GDM1 (cell line): ENCODE measurements around the gene SH3BP2.
A peak's percentile ranks its signal among the peaks of the same experiment; 100 is the strongest.

ENCODE experiments used
- DNase-seq: peaks from one replicate; lab custom pipeline; 2025; lab: John Stamatoyannopoulos, UW

SH3BP2 gene

DNA sequence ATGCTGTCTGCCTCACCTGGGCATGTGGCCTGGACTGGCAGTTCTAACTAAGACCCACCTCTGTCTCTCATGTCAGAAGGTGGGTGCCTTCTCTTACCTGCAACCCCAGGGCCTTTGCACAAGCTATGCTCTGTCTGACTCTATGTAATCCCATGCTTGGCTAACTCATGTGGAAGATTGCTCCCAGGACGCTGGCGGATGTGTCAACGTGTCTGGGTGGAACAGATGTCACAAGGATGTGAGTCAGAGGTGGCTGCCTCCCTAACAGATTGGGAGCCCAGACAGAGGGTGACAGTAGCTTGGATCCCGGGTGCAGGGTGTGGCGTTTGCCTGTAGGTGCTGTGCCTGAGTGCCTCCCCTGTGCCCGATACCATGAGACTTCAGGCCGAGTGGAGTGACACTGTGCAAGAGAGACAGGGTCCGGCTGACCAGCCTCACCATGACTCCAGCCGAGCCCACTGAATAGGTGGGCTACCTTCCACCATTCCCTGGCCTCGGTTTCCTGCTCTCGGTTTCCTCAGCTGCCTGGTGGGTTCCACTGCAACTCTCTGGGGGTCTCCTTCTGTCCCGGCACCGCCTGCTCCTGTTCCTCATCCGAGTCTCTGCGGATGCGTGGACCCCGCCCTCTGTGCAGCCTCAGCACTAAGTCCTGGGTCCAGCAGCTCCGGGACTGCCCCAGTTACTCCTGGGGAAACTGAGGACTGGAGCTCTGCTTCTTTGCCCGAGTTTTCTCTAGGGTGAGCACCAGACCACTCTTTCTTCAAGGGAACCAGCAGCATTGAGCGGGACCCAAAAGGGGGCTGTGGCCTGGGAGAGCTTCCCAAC lies 11.0 kb downstream of the SH3BP2 start:
- no peak for DNase-seq

DNA sequence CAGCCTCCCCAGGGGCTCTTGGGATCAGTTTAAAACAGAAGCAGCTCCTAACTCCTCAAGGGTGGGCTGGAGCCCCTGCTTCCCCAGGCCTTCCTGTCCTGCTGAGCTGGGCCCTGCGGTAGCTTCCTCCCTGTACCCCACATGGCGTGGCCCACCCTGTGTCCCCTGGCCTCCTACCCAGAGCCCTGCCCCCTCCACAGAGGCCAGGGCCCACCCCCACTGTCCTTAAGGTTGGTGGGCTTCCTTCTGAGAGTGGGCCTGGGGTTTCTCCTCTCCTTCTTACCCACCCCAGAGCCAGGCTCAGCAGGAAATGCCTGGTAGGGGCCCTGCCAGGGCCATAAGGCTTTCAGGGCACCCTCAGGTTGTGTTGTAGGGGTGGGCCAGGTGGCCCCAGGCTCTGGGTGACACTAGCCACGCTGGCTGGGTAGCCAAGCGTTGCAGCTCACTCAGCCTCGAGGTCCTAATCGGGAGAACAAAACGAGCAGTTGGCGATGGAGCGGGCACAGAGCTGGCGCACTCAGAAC lies 11.6 kb downstream of the SH3BP2 start:
- DNase-seq = no peak

DNA sequence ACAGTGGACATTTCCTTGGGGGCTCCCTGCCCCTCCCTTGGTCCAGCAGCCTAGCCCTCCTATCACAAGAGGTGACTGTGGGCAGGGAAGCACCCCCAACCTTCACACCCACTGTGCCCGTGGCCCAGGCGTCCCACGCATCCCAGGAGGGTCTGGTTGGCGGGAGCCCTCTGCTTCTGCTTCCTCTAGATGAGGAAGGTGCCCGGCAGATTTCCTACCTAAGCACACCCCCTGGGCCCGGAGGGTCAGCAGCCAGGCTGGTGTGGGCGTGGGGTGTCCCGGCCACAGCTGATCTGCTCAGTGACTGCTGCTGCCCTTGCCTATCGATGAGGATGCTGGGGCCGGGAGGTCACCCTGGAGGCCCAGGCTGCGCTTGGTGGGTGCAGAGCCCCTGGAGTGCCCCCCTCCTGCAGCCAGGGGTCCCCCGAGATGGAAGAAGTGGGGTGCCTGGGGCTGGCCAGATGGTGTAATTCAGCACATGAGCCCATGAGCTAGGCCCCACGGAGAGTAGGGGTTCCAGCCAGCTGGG lies 12.2 kb downstream of the SH3BP2 start:
- DNase-seq = no peak

DNA sequence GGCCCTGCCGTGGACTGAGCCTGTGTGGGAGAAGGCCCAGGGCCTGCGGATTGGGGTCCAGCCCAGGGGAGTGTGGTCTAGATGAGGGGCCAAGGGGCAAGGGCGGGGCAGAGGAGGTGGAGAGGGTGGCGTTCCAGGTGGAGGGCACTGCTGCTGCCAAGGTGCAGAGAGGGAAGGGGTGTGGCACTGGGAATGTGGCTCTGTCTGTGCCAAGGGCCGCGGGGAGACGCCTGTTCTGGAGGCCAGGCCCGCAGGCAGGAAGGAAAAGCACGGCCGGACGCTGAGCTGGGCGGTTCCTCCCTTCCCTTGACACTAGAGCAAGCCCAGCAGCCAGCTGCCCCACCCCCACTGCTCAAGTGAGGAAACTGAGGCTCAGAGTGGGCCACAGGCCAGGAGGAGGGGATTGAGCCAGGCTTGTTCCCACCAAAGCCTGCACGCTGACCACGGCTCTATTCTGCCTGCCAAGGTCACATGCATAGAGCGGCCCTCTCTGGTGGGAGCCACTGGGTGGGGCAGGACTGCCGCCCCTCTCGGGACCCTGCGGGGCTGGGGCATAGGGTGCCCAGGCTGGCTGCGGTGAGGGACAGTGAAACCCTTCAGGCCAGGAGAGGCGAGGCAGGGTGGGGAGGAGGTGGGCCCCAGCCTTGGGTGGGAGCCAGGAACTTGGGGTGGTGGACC lies 13.0 kb downstream of the SH3BP2 start:
- DNase-seq = no peak

- DNase-seq = no peak
Measured at GRCh38 chr4:2806390-2807355, 13.8 kb downstream of the SH3BP2 start.

- no peak for DNase-seq
Measured at GRCh38 chr4:2807571-2807970, 14.7 kb downstream of the SH3BP2 start.

DNA sequence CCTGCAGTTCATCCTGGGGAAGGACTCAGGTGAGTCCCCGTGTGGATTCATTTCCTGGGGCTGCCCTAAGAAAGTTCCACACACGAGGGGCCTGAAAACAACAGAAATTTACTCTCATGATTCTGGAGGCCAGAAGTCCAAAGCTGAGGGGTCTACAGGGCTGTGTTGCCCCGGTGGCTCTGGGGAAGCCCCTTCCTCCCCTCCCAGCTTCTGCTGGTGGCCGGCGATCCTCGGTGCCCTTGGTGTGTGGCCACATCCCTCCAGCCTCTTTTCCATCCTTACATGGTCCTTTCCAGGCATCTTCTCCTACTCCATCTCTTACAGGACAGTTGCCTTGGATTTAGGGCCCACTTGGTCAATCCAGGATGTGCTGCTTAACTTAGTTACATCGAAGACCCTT lies 15.1 kb downstream of the SH3BP2 start:
- no peak for DNase-seq

DNA sequence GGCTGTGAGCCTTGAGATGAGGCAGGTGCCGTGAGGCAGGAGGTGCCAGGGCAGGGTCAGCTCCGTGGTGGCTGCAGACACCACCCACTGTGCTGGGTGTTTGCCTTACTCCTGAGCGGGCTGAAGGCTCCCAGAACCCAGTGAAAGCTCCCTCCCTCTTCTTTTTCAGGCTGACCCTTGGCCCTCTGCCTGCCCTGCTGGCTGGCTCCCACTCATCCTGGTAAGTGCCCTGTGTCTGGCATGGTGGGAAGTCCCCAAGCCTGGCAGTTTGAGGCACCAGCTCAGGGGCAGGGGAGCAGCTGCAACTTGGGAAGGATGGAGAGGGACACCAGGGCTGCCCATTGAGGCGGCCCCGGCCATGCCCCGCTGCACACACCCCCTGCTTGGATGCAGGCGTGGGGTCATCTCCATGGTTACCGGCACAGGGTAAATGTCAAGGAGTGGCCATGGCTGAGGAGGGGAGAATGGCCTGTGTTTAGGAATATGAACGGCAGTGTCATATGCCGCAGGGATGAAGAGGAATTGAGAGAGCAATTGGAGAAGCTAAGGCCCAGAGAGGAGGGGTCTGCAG lies 16.8 kb downstream of the SH3BP2 start:
- DNase-seq = no peak

GRCh38 chr4:2810388-2810787 lies 17.5 kb downstream of the SH3BP2 start:
- no peak for DNase-seq

GRCh38 chr4:2811830-2812611 lies 19.1 kb downstream of the SH3BP2 start:
- DNase-seq = peak; percentile 82

- peak; percentile 27 for DNase-seq
Measured at GRCh38 chr4:2812612-2813354, 19.9 kb downstream of the SH3BP2 start.

- no peak for DNase-seq
Measured at GRCh38 chr4:2813446-2814405, 20.8 kb downstream of the SH3BP2 start.

DNA sequence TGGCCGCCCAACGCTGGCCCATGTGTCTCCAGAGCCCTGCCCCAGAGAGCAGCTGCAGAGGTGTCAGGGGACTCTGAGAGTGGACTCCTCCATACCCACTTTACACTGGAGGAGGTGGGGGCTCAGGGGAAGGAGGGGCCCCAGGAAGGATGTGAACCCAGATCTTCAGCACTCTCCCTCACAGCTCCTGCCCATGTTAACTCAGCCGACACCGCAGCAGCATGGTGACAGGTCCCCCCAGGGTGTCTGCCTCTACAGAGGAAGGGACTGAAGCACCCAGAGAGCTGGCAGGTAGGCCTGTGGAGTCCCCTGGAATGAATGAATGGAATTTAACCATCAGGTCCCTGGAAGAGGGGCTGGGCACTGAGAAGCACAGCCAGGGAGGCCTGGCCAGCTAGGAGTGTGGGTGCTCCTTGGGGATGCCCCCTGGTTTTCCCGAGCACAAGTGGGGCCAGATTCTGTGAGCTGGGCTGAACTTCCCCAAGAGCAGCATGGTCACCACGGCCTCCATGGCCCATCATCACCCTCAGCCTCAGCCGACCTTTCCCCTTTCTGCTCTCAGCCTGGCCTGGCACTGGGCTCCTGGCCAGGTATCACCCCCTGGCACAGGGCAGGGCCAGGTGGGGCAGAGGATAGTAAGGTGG lies 21.9 kb downstream of the SH3BP2 start:
- DNase-seq = no peak

DNA sequence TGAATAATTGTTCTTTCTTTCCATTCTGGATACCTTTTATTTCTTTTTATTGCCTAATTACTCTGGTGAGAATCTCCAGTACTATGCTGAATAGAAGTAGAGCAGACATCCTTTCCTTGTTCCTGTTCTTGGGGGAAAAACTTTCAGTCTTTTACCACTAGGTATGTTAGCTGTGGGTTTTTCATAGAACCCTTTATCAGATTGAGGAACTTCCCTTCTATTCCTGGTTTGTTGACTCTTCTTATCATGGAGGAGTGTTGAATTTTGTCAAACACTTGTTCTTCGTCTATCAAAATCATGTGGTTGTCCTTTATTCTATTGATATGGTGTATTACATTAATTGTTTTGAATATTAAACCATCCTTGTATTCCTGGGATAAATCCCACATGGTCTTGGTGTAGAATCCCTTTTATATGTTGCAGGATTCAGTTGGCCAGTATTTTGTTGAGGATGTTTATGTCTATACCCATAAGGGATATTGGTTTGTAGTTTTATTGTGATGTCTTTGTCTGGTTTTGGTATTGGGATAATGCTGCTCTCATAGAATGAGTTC lies 23.6 kb downstream of the SH3BP2 start:
- no peak for DNase-seq

DNA sequence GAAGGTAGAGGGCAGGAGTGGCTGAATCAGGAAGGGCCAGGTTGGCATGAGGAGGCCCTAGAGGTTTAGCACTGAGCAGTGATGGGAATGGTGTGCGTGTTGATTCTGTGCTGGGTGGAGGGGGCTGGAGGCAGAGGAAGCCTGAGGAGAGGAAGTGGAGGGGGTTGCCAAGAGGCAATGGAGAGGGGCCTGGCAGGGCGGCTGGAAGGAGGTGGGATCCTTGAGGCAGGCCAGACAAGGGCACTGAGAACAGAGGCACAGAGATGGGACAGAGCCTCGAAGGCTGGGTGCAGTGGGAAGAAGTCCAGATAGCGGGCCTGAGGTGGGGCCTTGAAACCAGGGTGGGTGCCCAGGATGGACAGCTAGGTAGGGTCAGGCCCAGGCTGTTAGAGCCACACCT lies 24.3 kb downstream of the SH3BP2 start:
- no peak for DNase-seq

- DNase-seq = no peak
Measured at GRCh38 chr4:2817701-2818350, 24.9 kb downstream of the SH3BP2 start.

DNA sequence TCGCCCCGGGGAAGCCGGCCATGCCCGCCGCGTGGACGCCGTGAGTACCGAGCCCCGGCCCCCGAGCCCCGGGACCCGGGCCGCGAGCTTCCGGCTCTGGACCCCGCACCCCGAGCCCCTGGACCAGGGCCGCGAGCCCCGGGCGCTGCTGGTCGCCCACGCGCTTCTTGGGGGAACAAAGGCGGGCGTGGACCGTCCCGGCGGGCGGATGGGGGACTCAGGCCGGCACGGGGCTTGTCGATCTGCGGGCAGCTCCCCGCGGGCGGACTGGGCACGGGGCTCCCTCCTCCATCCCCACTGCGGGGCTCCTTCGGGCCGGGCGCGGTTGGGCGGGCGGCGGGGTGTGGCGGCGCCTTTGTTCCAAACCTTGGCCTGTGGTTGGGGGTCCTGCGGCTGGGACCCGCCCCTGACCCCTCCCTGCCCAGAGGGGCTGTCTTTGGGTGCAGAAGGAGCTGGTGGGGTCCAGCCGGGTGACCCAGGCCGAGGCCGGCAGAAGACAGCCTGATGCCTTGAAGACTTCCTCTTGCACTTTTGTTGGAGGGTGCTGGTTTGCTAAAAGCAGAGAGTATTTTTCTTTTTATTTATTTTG lies 25.6 kb downstream of the SH3BP2 start:
- no peak for DNase-seq
